ENCODE data around the gene HMSD. TPM values are rescaled to one million over a fixed set of nuclear protein-coding genes. Genes with fewer than 3 reads are reported as not detected.

The HMSD gene
- total and polyA plus RNA-seq, 2 of the 13 experiments (the other 11 are each of a cell fraction or from before 2014, with no cell fraction given) = not detected

DNA sequence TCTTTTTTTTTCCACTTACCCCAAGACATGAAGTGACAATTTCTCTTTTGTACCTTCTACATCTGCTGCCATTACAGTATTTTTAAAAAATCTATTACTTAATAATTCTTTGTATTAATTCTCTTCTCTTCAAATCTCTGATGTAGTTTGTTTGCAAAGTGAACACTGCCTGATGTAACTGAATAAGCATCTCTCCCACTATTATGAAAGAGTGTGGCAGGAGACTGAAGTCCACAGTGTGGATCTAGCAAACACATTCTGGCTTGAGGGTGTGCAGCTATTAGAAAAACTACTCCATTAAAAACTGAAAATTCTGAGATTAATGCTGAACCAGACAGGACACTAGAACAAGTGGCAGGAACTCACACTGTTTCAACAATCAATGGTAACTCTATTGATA is 15.8 kb downstream of the HMSD start:
- ChIA-PET CTCF (ENCODE audit: low intra/inter-chr PET ratio, low total read pairs) (interaction anchor here (1.0 to 2.3 kb wide), 3 partner anchors 10 to 30 kb away, joined by 3 to 15 read pairs (median 4); no protein-coding TSS in a partner anchor), POLR2A (no interaction called here)
- no peaks in the 10 kb centered on the region for H3K79me2 ChIP-seq (ENCODE audit: insufficient read depth, low read length)
- in situ Hi-C loops (cut with HindIII; ENCODE audit: extremely low pct_ligation_motif_present, low pct_unique_long_range_greater_than_20kb) (no loop called here), intact Hi-C loops (cut with micrococcal nuclease; ENCODE audit: unreplicated experiment) (no loop called here)
- BruUV-seq (replicated peaks) = no TSS peak
- FAIRE-seq (no peak), ATAC-seq (peak; percentile 51; the same call in 1 of the 3 replicates), DNase-seq (ENCODE audit: low spot score) (peak; percentile 20)
- H3K27me3 ChIP-seq (ENCODE audit: control insufficient read depth in 1 of 2, insufficient read depth in 2 of 2, low read length in 2 of 2) = no peaks in the 10 kb centered on the region
- H3K9me3 ChIP-seq (ENCODE audit: low read length) = no peaks in the 10 kb centered on the region
- no peak overlapping the region for H3K4me3 ChIP-seq (replicated peaks in 1 of 3; ENCODE audit: insufficient read depth in 1 of 3, low read depth in 2 of 3, low read length in 3 of 3)
- TF ChIP-seq FOXK1 (CRISPR knock-in tag; IDR thresholded peaks at IDR 0.05; ENCODE audit: borderline replicate concordance, low read depth) (no peak), CEBPB (IDR thresholded peaks at IDR 0.05; ENCODE audit: borderline replicate concordance, low read depth, low read length) (peak; percentile 41; the same call in 1 of the 2 replicates)
- no peaks in the 10 kb centered on the region for H4K20me1 ChIP-seq (ENCODE audit: insufficient read depth, low read length)
- H3K4me1 ChIP-seq (ENCODE audit: insufficient read depth, low read length) = peaks cover 20% of the 10 kb centered on the region
- no peak overlapping the region for H3K27ac ChIP-seq (ENCODE audit: extremely low read length, insufficient read depth, low read length)
- no peak overlapping the region for H2AFZ ChIP-seq (ENCODE audit: low read length)
- H3K4me2 ChIP-seq (ENCODE audit: low read depth, low read length) = no peak overlapping the region
- H3K9ac ChIP-seq (ENCODE audit: insufficient read depth, low read depth, low read length) = no peak overlapping the region
- no peaks in the 10 kb centered on the region for H3K36me3 ChIP-seq (replicated peaks in 1 of 2; ENCODE audit: control insufficient read depth in 1 of 2, insufficient read depth in 2 of 2, low read length in 2 of 2)

DNA sequence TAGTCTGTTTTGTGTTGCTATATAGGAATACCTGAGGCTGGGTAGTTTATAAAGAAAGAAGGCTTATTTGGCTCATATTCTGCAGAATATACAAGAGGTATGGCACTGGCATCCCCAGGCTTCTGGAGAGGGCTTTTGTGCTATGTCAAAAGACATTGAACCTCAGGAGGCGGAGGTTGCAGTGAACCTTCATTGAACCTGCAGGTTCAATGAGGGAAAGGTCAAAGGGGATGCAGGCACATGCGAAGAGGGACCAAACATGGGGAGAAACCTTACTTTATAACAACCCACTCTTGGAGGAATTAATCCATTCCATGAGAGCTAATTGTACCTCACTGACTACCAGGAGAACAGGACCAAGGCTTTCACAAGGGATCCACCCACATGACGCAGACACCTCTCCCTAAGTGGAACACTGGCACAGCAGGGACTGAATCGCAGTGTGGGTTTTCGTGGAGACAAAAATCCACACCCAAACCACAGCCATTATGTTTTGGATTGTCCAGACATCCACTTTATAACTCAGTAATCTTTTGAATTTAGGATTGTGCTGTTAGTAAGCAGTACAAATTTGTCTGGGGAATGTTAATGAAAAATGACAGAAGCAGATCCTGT is 16.7 kb downstream of the HMSD start:
- BruUV-seq (replicated peaks) = no TSS peak
- ATAC-seq = no peak
- Histone ChIP-seq H3K4me3 (replicated peaks in 1 of 3; ENCODE audit: insufficient read depth in 1 of 3, low read depth in 2 of 3, low read length in 3 of 3) (no peak overlapping the region), H3K4me1 (ENCODE audit: insufficient read depth, low read length) (peaks cover 23% of the 10 kb centered on the region), H2AFZ (ENCODE audit: low read length) (no peak overlapping the region), H3K4me2 (ENCODE audit: low read depth, low read length) (no peak overlapping the region), H3K9ac (ENCODE audit: insufficient read depth, low read depth, low read length) (no peak overlapping the region), H3K9me3 (ENCODE audit: low read length) (no peaks in the 10 kb centered on the region), H3K27me3 (ENCODE audit: control insufficient read depth in 1 of 2, insufficient read depth in 2 of 2, low read length in 2 of 2) (no peaks in the 10 kb centered on the region), H3K36me3 (replicated peaks in 1 of 2; ENCODE audit: control insufficient read depth in 1 of 2, insufficient read depth in 2 of 2, low read length in 2 of 2) (no peaks in the 10 kb centered on the region), H3K79me2 (ENCODE audit: insufficient read depth, low read length) (no peaks in the 10 kb centered on the region), H3K27ac (ENCODE audit: extremely low read length, insufficient read depth, low read length) (no peak overlapping the region), H4K20me1 (ENCODE audit: insufficient read depth, low read length) (no peaks in the 10 kb centered on the region)
- CTCF ChIA-PET (ENCODE audit: low intra/inter-chr PET ratio, low total read pairs) = interaction anchor here (1.0 kb wide), 1 partner anchor 29 kb away, joined by 4 read pairs; no protein-coding TSS in a partner anchor
- POLR2A ChIA-PET = no interaction called here
- FAIRE-seq = no peak
- in situ Hi-C loops (cut with HindIII; ENCODE audit: extremely low pct_ligation_motif_present, low pct_unique_long_range_greater_than_20kb) (no loop called here), intact Hi-C loops (cut with micrococcal nuclease; ENCODE audit: unreplicated experiment) (no loop called here)
- 26% methylated on average over 3 of the region's 5 CpGs for WGBS (ENCODE audit: low lambda C conversion rate)
- no peak for DNase-seq (ENCODE audit: low spot score)
- no peak for TF ChIP-seq TBP (CRISPR knock-in tag; IDR thresholded peaks at IDR 0.05)
- TF ChIP-seq, protein P1, sequence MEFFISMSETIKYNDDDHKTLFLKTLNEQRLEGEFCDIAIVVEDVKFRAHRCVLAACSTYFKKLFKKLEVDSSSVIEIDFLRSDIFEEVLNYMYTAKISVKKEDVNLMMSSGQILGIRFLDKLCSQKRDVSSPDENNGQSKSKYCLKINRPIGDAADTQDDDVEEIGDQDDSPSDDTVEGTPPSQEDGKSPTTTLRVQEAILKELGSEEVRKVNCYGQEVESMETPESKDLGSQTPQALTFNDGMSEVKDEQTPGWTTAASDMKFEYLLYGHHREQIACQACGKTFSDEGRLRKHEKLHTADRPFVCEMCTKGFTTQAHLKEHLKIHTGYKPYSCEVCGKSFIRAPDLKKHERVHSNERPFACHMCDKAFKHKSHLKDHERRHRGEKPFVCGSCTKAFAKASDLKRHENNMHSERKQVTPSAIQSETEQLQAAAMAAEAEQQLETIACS (CRISPR knock-in tag; IDR thresholded peaks at IDR 0.05) = no peak
- no peak for TF ChIP-seq MAFG (CRISPR knock-in tag; IDR thresholded peaks at IDR 0.05)
- TF ChIP-seq ZNF556 (CRISPR knock-in tag; IDR thresholded peaks at IDR 0.05; ENCODE audit: borderline replicate concordance) = no peak
- TF ChIP-seq, protein P2, sequence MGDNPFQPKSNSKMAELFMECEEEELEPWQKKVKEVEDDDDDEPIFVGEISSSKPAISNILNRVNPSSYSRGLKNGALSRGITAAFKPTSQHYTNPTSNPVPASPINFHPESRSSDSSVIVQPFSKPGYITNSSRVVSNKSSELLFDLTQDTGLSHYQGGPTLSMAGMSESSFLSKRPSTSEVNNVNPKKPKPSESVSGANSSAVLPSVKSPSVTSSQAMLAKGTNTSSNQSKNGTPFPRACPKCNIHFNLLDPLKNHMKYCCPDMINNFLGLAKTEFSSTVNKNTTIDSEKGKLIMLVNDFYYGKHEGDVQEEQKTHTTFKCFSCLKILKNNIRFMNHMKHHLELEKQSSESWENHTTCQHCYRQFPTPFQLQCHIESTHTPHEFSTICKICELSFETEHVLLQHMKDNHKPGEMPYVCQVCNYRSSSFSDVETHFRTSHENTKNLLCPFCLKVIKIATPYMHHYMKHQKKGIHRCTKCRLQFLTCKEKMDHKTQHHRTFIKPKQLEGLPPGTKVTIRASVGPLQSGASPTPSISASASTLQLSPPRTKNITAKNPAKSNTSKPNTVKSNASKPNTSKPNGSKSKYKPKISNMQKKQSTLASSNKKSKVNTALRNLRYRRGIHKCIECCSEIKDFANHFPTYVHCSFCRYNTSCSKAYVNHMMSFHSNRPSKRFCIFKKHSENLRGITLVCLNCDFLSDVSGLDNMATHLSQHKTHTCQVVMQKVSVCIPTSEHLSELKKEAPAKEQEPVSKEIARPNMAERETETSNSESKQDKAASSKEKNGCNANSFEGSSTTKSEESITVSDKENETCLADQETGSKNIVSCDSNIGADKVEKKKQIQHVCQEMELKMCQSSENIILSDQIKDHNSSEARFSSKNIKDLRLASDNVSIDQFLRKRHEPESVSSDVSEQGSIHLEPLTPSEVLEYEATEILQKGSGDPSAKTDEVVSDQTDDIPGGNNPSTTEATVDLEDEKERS (CRISPR knock-in tag; IDR thresholded peaks at IDR 0.05) = no peak
- TF ChIP-seq ZNF253 (CRISPR knock-in tag; IDR thresholded peaks at IDR 0.05; ENCODE audit: borderline replicate concordance) = no peak
- TF ChIP-seq, protein P3, sequence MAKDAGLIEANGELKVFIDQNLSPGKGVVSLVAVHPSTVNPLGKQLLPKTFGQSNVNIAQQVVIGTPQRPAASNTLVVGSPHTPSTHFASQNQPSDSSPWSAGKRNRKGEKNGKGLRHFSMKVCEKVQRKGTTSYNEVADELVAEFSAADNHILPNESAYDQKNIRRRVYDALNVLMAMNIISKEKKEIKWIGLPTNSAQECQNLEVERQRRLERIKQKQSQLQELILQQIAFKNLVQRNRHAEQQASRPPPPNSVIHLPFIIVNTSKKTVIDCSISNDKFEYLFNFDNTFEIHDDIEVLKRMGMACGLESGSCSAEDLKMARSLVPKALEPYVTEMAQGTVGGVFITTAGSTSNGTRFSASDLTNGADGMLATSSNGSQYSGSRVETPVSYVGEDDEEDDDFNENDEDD (CRISPR knock-in tag; IDR thresholded peaks at IDR 0.05; ENCODE audit: borderline replicate concordance) = no peak
- no peak for TF ChIP-seq SETDB1 (CRISPR knock-in tag; IDR thresholded peaks at IDR 0.05; ENCODE audit: borderline replicate concordance)
- TF ChIP-seq FOXA3 (CRISPR knock-in tag; IDR thresholded peaks at IDR 0.05) = no peak
- no peak for TF ChIP-seq IRX3 (CRISPR knock-in tag; IDR thresholded peaks at IDR 0.05; ENCODE audit: borderline replicate concordance, low read depth)
- TF ChIP-seq SRF (IDR thresholded peaks at IDR 0.05; ENCODE audit: low read depth, low read length) = no peak
